Glomerular endothelial cell (primary cell): Measurements from ENCODE around the gene TMC4. TPM values are rescaled to one million over a fixed set of nuclear protein-coding genes. Genes with fewer than 3 reads are reported as not detected.

Source experiments
- total RNA-seq: library from RNA; depleted of rRNA; stranded (reverse); fragments of >200 nt; gene quantifications from 2 replicates; pipeline ENCODE4 v1.2.3, GENCODE V29; 2015

The TMC4 gene
- total RNA-seq, 1 donor from 2014 or later = not detected

Other genes with a start within 250 kb of the TMC4 start
- gene CACNG8, start 210.2 kb downstream of the TMC4 start, total RNA-seq = 1.3 and 2.1 TPM in 2 replicates
- 2.2 and 3.0 TPM in 2 replicates for gene CACNG6, start 181.5 kb downstream of the TMC4 start, total RNA-seq
- gene VSTM1, start 109.3 kb downstream of the TMC4 start, total RNA-seq = not detected in 2 replicates
- gene TARM1, start 91.8 kb downstream of the TMC4 start, total RNA-seq = not detected in 2 replicates
- gene OSCAR, start 72.4 kb downstream of the TMC4 start, total RNA-seq = not detected in 2 replicates
- gene NDUFA3, start 70.3 kb downstream of the TMC4 start, total RNA-seq = 11.7 and 26.2 TPM in 2 replicates
- gene TFPT, start 57.5 kb downstream of the TMC4 start, total RNA-seq = 58.5 and 63.2 TPM in 2 replicates
- gene PRPF31, start 57.4 kb downstream of the TMC4 start, total RNA-seq = 57.8 and 66.7 TPM in 2 replicates
- gene CNOT3, start 35.4 kb downstream of the TMC4 start, total RNA-seq = 19.6 and 29.5 TPM in 2 replicates
- gene LENG1, start 13.4 kb downstream of the TMC4 start, total RNA-seq = 7.5 and 8.0 TPM in 2 replicates
- gene MBOAT7, start 16.4 kb upstream of the TMC4 start, total RNA-seq = 354 and 361 TPM in 2 replicates
- 92.9 and 140 TPM in 2 replicates for gene TSEN34, start 18.1 kb upstream of the TMC4 start, total RNA-seq
- 1,387 and 1,829 TPM in 2 replicates for gene RPS9, start 27.7 kb upstream of the TMC4 start, total RNA-seq
- gene LILRB3, start 49.8 kb upstream of the TMC4 start, total RNA-seq = not detected in 2 replicates
- gene LILRA6, start 69.6 kb upstream of the TMC4 start, total RNA-seq = not detected in 2 replicates
- not detected in 2 replicates for gene LILRB5, start 84.1 kb upstream of the TMC4 start, total RNA-seq
- not detected in 2 replicates for gene LILRB2, start 108.0 kb upstream of the TMC4 start, total RNA-seq
- not detected in 2 replicates for gene LILRA5, start 140.0 kb upstream of the TMC4 start, total RNA-seq
- gene LILRA4, start 166.0 kb upstream of the TMC4 start, total RNA-seq = not detected in 2 replicates
- not detected in 2 replicates for gene LAIR1, start 191.8 kb upstream of the TMC4 start, total RNA-seq
- not detected in 2 replicates for gene TTYH1, start 242.3 kb upstream of the TMC4 start, total RNA-seq